GM23338 (cell line): ENCODE data around the gene DDC. TPM values are rescaled to one million over a fixed set of nuclear protein-coding genes. Genes with fewer than 3 reads are reported as not detected.

Experiments
- polyA plus RNA-seq: library from polyadenylated mRNA; unstranded; fragments of >200 nt; fragmentation: Nextera tagmentation; extraction: Ambion mirVana; gene quantifications from 2 replicates; pipeline ENCODE4 v1.2.1, GENCODE V29; 2016
- small RNA-seq: library from RNA; depleted of rRNA; stranded (forward); fragments of <200 nt; gene quantifications from one replicate; pipeline ENCODE3, GENCODE V24; 2014; ENCODE audit warnings: low replicate concordance
- total RNA-seq: library from RNA; depleted of rRNA; stranded (reverse); fragments of >200 nt; shearing (Covaris generic); gene quantifications from 2 replicates; pipeline ENCODE4 v1.2.3, GENCODE V29; 2014; rRNA removed

The DDC gene
- total and polyA plus RNA-seq, 2 experiments from 2014 or later, result not detected

Small RNA genes within 50 kb of the gene (small RNA-seq; reads per million reads assigned to genes)
- gene RNU6-1091P, result not detected

Other genes with a start within 250 kb of the DDC start
- 15.8 and 24.9 TPM in 2 replicates for gene FIGNL1, start 115.1 kb downstream of the DDC start, total RNA-seq
- 5.5 and 6.6 TPM in 2 replicates for gene FIGNL1, start 115.1 kb downstream of the DDC start, polyA plus RNA-seq
- gene GRB10, start 217.5 kb upstream of the DDC start, total RNA-seq, result 145 and 154 TPM in 2 replicates
- gene GRB10, start 217.5 kb upstream of the DDC start, polyA plus RNA-seq, result 35.0 and 35.2 TPM in 2 replicates